Measurements from ENCODE around the gene CKMT2.

- TF ChIP-seq CTCF (conservative IDR thresholded peaks at IDR 0.05 in 1 of 2, IDR thresholded peaks at IDR 0.05 in 1 of 2; ENCODE audit: low read depth in 1 of 2, low read length in 2 of 2) (no peak), EZH2 (IDR thresholded peaks at IDR 0.05; ENCODE audit: low read length, missing control alignments) (no peak)
These were observed 35.5 kb downstream of the CKMT2 start for GRCh38 chr5:81268521-81269196.

Data from fibroblast of lung (primary cell).